Muscle layer of duodenum (tissue), 2 donors: ENCODE measurements around the gene GTPBP6.
"Not testable (repeated sequence)": the region's sequence is repeated elsewhere in the genome, so short reads cannot be mapped to it uniquely, and the experiment has no call there.

Experiments
- H3K27ac ChIP-seq: one replicate; pipeline ENCODE4 v1.7.0; 2013; ENCODE audit warnings: mild to moderate bottlenecking, low read length
- H3K27me3 ChIP-seq: one replicate; pipeline ENCODE4 v1.7.0; 2013; ENCODE audit warnings: low read depth, mild to moderate bottlenecking, control low read depth, low read length
- H3K36me3 ChIP-seq, 2 donors: one replicate each; pipeline ENCODE4 v1.7.0; 2013; ENCODE audit warnings: low read length in 2 of 2, control low read depth in 1 of 2, mild to moderate bottlenecking in 1 of 2; ENCODE audit not compliant: insufficient read depth in 2 of 2, control insufficient read depth in 1 of 2
- H3K4me1 ChIP-seq, 2 donors: one replicate each; pipeline ENCODE4 v1.7.0; 2013; ENCODE audit warnings: low read length in 2 of 2, mild to moderate bottlenecking in 2 of 2, control low read depth in 1 of 2, moderate library complexity in 1 of 2; ENCODE audit not compliant: insufficient read depth in 2 of 2, control insufficient read depth in 1 of 2
- H3K4me3 ChIP-seq, 2 donors: one replicate each; pipeline ENCODE4 v1.7.0; 2013; ENCODE audit warnings: low read length in 2 of 2, low read depth in 1 of 2, mild to moderate bottlenecking in 1 of 2
- H3K9me3 ChIP-seq, 2 donors: one replicate each; pipeline ENCODE4 v1.7.0; 2013; ENCODE audit warnings: low read length in 2 of 2, control low read depth in 1 of 2, mild to moderate bottlenecking in 1 of 2; ENCODE audit not compliant: control insufficient read depth in 1 of 2
- donor health status: healthy.

GTPBP6 gene

GRCh38 chrX:357693-358471, 39.3 kb upstream of the GTPBP6 start:
- peaks cover 0 to 13% of the 10 kb centered on the region in 2 donors for H3K9me3 ChIP-seq
- H3K27me3 ChIP-seq, result no peaks in the 10 kb centered on the region
- H3K4me1 ChIP-seq, result no peaks in the 10 kb centered on the region
- no peak overlapping the region for H3K4me3 ChIP-seq
- H3K27ac ChIP-seq, result no peak overlapping the region
- peaks cover 0 to 31% of the 10 kb centered on the region in 2 donors for H3K36me3 ChIP-seq

DNA sequence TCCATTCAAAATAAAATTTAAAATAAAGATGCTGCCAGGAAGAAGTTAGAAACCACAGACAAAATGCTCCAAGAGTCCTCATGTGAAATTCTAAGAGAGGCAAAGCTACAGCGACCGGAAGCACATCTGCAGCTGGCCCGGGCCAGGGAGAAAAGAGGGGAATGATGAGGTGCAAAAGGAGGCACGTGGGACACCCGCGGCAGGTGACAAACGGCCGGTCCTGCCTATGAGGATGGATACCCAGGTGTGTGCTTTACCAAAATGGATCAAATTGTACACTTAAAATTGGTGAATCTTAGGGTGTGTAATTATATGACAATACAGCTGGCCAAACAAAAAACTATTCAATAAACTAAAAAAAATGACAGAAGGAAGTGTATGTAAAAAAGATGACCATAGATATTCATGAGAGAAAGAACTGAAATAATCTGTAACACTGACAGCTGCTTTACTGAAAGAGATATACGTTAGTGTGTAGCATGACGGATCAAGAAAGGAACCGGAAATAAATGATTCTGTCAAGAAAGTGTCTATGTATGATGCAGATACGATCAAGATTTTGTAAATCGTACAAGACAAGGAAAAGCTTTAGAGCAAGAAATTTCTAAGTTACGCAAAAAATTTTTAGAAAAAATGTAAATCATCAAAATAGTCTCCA, 38.6 kb upstream of the GTPBP6 start:
- H3K9me3 ChIP-seq, result peaks cover 0 to 13% of the 10 kb centered on the region in 2 donors
- H3K4me3 ChIP-seq, result no peak overlapping the region
- H3K4me1 ChIP-seq, result no peaks in the 10 kb centered on the region
- peaks cover 0 to 36% of the 10 kb centered on the region in 2 donors for H3K36me3 ChIP-seq
- no peak overlapping the region for H3K27ac ChIP-seq
- no peaks in the 10 kb centered on the region for H3K27me3 ChIP-seq

GRCh38 chrX:356385-357034, 37.9 kb upstream of the GTPBP6 start:
- H3K27ac ChIP-seq, result no peak overlapping the region
- no peaks in the 10 kb centered on the region for H3K4me1 ChIP-seq
- H3K27me3 ChIP-seq, result no peaks in the 10 kb centered on the region
- H3K9me3 ChIP-seq, result peaks cover 0 to 13% of the 10 kb centered on the region in 2 donors
- H3K4me3 ChIP-seq, result no peak overlapping the region
- H3K36me3 ChIP-seq, result peaks cover 0 to 38% of the 10 kb centered on the region in 2 donors

DNA sequence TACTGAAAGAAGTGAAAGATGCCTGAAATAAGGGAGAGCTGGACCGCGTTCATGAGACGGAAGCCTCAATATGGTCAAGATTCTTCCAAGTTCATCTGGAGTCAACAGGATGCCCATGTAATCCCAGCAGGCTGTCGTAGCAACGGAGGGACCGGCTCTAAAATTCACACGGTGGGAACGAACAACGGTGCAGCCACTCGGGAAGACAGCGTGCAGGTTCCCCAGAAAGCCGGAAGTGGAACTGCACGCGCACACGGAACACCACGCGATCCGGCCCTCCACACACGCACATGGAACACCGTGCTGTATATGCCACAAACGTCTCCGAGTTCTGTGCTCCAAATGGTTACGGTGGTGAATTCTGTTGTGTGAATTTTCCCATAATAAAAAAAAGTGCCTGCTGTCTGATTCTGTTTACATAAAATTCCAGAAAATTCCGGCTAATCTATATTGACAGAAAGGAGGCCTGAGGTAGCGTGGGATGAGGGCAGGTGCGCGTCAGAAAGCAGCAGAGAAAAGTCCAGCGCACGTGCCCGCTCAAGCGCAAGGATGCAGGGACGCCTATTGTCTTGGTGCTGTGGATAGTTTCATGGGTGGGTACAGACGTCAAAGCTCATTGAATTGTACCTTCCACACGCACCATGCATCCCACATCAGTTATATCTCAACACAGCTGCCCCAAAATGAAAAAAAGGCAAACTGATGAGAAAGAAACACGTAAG, 36.9 kb upstream of the GTPBP6 start:
- H3K27ac ChIP-seq, result no peak overlapping the region
- H3K9me3 ChIP-seq, result peaks cover 0 to 5% of the 10 kb centered on the region in 2 donors
- H3K27me3 ChIP-seq, result no peaks in the 10 kb centered on the region
- H3K36me3 ChIP-seq, result peaks cover 0 to 30% of the 10 kb centered on the region in 2 donors
- H3K4me1 ChIP-seq, result no peaks in the 10 kb centered on the region
- H3K4me3 ChIP-seq, result no peak overlapping the region

- Histone ChIP-seq H3K4me1 (no peaks in the 10 kb centered on the region), H3K9me3 (no peaks in the 10 kb centered on the region), H3K27ac (no peak overlapping the region), H3K4me3 (no peak overlapping the region), H3K36me3 (peaks cover 0 to 14% of the 10 kb centered on the region in 2 donors), H3K27me3 (no peaks in the 10 kb centered on the region)
These were observed 35.3 kb upstream of the GTPBP6 start for GRCh38 chrX:353566-354535.

- Histone ChIP-seq H3K36me3 (peaks cover 0 to 6% of the 10 kb centered on the region in 2 donors), H3K9me3 (no peaks in the 10 kb centered on the region), H3K27ac (no peak overlapping the region), H3K4me3 (no peak overlapping the region), H3K4me1 (no peaks in the 10 kb centered on the region), H3K27me3 (no peaks in the 10 kb centered on the region)
These were observed 34.2 kb upstream of the GTPBP6 start for GRCh38 chrX:352582-353314.

DNA sequence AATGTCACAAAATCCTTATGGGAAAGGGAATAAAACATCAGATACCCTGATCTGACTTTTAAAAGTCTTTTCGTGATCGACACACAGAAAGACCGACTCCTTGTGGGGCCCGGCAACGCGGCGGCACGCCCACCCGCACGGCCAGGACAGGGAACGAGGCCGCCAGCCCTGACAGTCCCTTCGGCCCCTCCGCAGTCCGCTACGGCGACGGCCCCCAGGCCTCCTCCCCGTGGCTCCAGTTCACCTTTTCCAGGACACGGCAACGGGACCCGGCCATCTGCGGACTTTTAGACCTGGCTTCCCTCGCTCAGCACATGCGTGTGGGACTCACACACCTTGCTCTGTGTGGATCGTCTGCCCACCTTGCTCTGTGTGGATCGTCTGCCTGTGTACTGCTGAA, 33.6 kb upstream of the GTPBP6 start:
- Histone ChIP-seq H3K27ac (no peak overlapping the region), H3K4me1 (no peaks in the 10 kb centered on the region)

GRCh38 chrX:351736-352135, 33.1 kb upstream of the GTPBP6 start:
- Histone ChIP-seq H3K9me3 (no peaks in the 10 kb centered on the region), H3K27ac (no peak overlapping the region), H3K4me1 (no peaks in the 10 kb centered on the region), H3K27me3 (no peaks in the 10 kb centered on the region), H3K4me3 (no peak overlapping the region), H3K36me3 (peaks cover 0 to 6% of the 10 kb centered on the region in 2 donors)

More for the DNA sequence above, 33.6 kb upstream of the GTPBP6 start:
- Histone ChIP-seq H3K36me3 (peaks cover 0 to 6% of the 10 kb centered on the region in 2 donors), H3K9me3 (no peaks in the 10 kb centered on the region), H3K27me3 (no peaks in the 10 kb centered on the region), H3K4me3 (no peak overlapping the region)

DNA sequence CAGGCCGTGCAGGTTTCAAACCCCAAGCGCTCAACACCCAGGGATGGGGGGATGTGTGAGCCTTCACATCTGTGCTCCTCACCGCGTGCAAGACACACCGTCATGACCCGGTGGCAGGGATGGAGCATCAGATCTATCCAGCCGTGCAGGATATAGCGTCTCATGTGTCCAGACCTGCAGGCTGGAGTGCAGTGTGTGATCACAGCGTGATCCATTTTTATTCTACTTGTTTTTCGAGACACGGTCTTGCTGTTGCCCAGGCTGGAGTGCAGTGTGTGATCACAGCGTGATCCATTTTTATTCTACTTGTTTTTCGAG, 32.7 kb upstream of the GTPBP6 start:
- H3K4me3 ChIP-seq, H3K9me3 ChIP-seq, H3K27me3 ChIP-seq, H3K27ac ChIP-seq, H3K36me3 ChIP-seq, H3K4me1 ChIP-seq: not testable (repeated sequence)
